ENCODE results near the gene ITSN2.

Gene ITSN2

GRCh38 chr2:24164416-24164973 is 195.8 kb downstream of the ITSN2 start:
- intact Hi-C loops (cut with DNase I; ENCODE audit: low total_unique reads): no loop called here
- H3K27me3 ChIP-seq: no peaks in the 10 kb centered on the region
- no peak overlapping the region for H3K27ac ChIP-seq
- no peaks in the 10 kb centered on the region for H3K4me1 ChIP-seq
- H3K36me3 ChIP-seq: peaks cover 0 to 16% (median 7%) of the 10 kb centered on the region in 3 donors
- no peaks in the 10 kb centered on the region for H3K9me3 ChIP-seq
- H3K4me3 ChIP-seq: no peak overlapping the region
- DNase-seq: no peak
- TF ChIP-seq CTCF (IDR thresholded peaks at IDR 0.05): peak; percentile 14 to 39

- no peak for TF ChIP-seq CTCF (IDR thresholded peaks at IDR 0.05)
- intact Hi-C loops (cut with DNase I; ENCODE audit: low total_unique reads): no loop called here
- no peak for DNase-seq
- Histone ChIP-seq H3K9me3 (no peaks in the 10 kb centered on the region), H3K27me3 (no peaks in the 10 kb centered on the region), H3K4me3 (no peak overlapping the region), H3K4me1 (no peaks in the 10 kb centered on the region), H3K36me3 (peaks cover 0 to 17% (median 12%) of the 10 kb centered on the region in 3 donors), H3K27ac (no peak overlapping the region)
Measured at GRCh38 chr2:24163601-24164000, 196.7 kb downstream of the ITSN2 start.

- no peak for DNase-seq
- Histone ChIP-seq H3K4me3 (no peak overlapping the region), H3K4me1 (no peaks in the 10 kb centered on the region), H3K9me3 (no peaks in the 10 kb centered on the region), H3K27me3 (no peaks in the 10 kb centered on the region), H3K27ac (no peak overlapping the region), H3K36me3 (peaks cover 0 to 17% (median 14%) of the 10 kb centered on the region in 3 donors)
- no peak for TF ChIP-seq CTCF (IDR thresholded peaks at IDR 0.05)
- intact Hi-C loops (cut with DNase I; ENCODE audit: low total_unique reads): no loop called here
Measured at GRCh38 chr2:24163186-24163585, 197.2 kb downstream of the ITSN2 start.

- Histone ChIP-seq H3K27me3 (no peaks in the 10 kb centered on the region), H3K27ac (no peak overlapping the region), H3K4me1 (no peaks in the 10 kb centered on the region), H3K36me3 (peaks cover 0 to 17% (median 14%) of the 10 kb centered on the region in 3 donors), H3K4me3 (no peak overlapping the region), H3K9me3 (no peaks in the 10 kb centered on the region)
- TF ChIP-seq CTCF (IDR thresholded peaks at IDR 0.05): no peak
- intact Hi-C loops (cut with DNase I; ENCODE audit: low total_unique reads): no loop called here
- no peak for DNase-seq
Measured at GRCh38 chr2:24162494-24162893, 197.8 kb downstream of the ITSN2 start.

- Histone ChIP-seq H3K4me1 (no peaks in the 10 kb centered on the region), H3K27me3 (no peaks in the 10 kb centered on the region), H3K9me3 (no peaks in the 10 kb centered on the region), H3K36me3 (peaks cover 0 to 17% (median 14%) of the 10 kb centered on the region in 3 donors), H3K4me3 (no peak overlapping the region), H3K27ac (no peak overlapping the region)
- TF ChIP-seq CTCF (IDR thresholded peaks at IDR 0.05): no peak
- DNase-seq: no peak
- intact Hi-C loops (cut with DNase I; ENCODE audit: low total_unique reads): no loop called here
Measured at GRCh38 chr2:24160761-24161160, 199.6 kb downstream of the ITSN2 start.

GRCh38 chr2:24159708-24160107 is 200.6 kb downstream of the ITSN2 start:
- intact Hi-C loops (cut with DNase I; ENCODE audit: low total_unique reads): no loop called here
- H3K27me3 ChIP-seq: no peaks in the 10 kb centered on the region
- no peak for DNase-seq
- no peak overlapping the region for H3K4me3 ChIP-seq
- no peak overlapping the region for H3K27ac ChIP-seq
- no peak for TF ChIP-seq CTCF (IDR thresholded peaks at IDR 0.05)
- H3K4me1 ChIP-seq: no peaks in the 10 kb centered on the region
- peaks cover 0 to 17% (median 14%) of the 10 kb centered on the region in 3 donors for H3K36me3 ChIP-seq
- no peaks in the 10 kb centered on the region for H3K9me3 ChIP-seq
